ENCODE measurements around the gene ZNF829.

The ZNF829 gene

GRCh38 chr19:36915992-36916830 lies at the start of gene ZNF829, which contains the start of gene ZNF568:
Gene ZNF829 (minus strand): TSS chr19:36916291. CDS start chr19:36915167, 1,124 bp downstream.
Gene ZNF568 (plus strand): TSS chr19:36916332. CDS start chr19:36922771, 6,439 bp downstream.
- DNase-seq (ENCODE audit: low spot score): peak; percentile 91

- DNase-seq (ENCODE audit: low spot score): no peak
Observed at GRCh38 chr19:36963280-36963679, 47.2 kb upstream of the ZNF829 start.

DNA sequence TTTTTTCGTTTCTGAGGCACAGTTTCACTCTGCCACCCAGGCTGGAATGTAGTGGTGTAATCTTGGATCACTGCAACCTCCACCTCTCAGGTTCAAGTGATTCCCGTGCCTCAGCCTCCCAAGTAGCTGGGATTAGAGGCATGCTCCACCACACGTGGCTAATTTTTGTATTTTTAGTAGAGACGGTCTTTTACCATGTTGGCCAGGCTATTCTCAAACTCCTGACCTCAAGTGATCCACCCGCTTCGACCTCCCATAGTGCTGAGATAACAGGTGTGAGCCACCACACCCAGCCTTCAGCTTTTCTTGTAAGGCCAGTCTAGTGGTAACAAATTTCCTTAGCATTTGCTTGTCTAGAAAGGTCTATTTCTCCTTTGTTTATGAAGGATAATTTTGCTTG lies 46.3 kb upstream of the ZNF829 start:
- no peak for DNase-seq (ENCODE audit: low spot score)

- no peak for DNase-seq (ENCODE audit: low spot score)
Observed at GRCh38 chr19:36950335-36951119, 34.4 kb upstream of the ZNF829 start.

DNA sequence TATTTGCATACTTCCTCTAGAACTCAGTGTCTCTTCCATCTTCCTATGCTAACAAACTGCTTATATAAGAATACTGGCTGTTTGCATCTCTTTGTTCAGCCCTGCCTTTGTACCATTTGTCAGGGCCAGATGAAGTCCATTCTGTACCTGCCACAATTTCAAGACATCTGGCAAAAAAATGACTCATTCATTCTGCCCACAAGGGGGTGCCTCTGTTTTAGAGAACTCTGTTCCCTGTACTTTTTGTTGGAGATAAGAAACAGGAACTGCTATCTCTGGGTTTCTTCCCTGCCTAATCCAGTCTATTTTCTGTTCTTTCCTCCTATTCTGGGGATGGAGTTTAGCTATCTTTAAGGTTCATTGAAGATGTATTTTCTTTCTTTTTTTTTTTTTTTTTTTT lies 23.1 kb upstream of the ZNF829 start:
- no peak for DNase-seq (ENCODE audit: low spot score)

- no peak for DNase-seq (ENCODE audit: low spot score)
Observed at GRCh38 chr19:36931684-36932083, 15.6 kb upstream of the ZNF829 start.

- no peak for DNase-seq (ENCODE audit: low spot score)
Observed at GRCh38 chr19:36918090-36918489, 2.0 kb upstream of the ZNF829 start.

DNA sequence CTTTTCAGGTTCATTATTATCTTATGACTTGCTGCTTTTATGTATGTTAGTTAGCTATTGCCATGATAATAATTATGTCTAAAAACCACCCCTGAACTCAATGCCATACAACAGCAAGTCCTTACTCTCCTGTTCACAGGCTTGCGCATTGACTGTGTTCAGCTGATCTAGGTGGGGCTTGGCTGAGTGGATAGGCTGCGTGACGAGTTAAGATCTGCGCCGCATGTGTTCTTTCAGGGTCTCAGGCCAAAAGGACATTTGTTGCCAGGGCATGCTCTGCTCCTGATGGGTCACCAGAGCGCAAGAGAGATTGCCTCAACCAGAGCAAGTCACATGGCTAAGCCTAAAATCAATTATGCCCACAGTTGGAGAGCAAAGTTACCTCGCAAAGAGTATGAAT lies 900 bp upstream of the ZNF829 start:
- DNase-seq (ENCODE audit: low spot score): peak; percentile 38

DNA sequence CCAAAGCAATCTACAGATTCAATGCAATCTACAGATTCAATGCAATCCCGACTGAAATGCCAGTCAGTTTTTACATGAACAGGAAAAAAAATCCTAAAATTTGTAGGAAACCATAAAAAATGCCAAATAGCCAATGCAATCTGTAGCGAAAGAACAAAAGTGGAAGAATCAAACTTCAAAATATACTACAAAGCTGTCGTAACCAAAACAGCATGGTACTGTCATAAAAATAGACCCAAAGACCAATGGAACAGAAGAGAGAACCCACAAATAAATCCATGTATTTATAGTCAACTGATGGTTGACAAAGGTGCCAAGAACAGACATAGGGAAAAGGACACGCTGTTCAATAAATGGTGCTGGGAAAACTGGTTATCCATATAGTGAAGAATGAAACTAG lies 17.7 kb downstream of the ZNF829 start:
- DNase-seq (ENCODE audit: low spot score): no peak

DNA sequence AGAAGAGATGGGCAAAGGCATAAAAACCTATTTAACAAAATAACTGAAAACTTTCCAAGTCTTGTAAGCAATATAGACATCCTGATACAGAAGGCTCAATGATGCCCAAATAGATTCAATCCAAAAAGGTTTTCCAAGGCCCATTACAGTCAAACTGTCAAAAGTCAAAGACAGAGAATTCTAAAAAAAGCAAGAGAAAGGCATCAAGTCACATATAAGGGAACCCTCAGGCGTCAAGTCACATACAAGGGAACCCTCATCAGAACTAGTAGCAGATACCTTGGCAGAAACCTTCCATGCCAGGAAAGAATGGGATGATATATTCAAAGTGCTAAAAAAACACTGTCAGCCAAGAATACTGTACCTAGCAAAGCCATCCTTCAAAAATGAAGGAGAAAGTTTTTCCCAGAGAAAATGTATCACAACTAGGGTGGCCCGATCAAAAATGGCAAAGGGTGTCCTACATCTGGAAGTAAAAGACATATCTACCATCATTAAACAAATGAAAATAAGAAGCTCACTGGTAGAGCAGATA lies 21.2 kb downstream of the ZNF829 start:
- DNase-seq (ENCODE audit: low spot score): no peak

DNA sequence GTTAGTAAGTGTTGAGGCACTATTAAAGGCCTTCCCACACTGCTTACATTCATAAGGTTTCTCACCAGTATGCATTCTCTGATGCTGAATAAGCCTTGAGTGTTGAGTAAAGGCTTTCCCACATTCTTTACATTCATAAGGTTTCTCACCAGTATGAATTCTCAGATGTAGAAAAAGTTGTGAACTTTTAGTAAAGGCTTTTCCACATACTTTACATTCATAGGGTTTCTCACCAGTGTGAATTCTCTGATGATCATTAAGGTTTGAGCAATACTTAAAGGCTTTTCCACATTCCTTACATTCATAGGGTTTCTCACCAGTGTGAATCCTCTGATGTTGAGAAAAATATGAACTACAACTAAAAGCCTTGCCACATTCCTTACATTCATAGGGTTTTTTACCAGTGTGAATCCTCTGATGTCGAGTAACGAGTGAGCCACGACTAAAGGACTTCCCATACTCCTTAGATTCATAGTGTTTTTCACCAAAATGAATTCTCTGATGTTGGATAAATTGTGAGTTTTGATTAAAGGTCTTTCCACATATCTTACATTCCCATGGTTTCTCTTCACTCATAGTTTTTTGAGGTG lies 24.2 kb downstream of the ZNF829 start:
- no peak for DNase-seq (ENCODE audit: low spot score)

GRCh38 chr19:36876993-36877938 lies 38.8 kb downstream of the ZNF829 start:
- DNase-seq (ENCODE audit: low spot score): no peak

DNA sequence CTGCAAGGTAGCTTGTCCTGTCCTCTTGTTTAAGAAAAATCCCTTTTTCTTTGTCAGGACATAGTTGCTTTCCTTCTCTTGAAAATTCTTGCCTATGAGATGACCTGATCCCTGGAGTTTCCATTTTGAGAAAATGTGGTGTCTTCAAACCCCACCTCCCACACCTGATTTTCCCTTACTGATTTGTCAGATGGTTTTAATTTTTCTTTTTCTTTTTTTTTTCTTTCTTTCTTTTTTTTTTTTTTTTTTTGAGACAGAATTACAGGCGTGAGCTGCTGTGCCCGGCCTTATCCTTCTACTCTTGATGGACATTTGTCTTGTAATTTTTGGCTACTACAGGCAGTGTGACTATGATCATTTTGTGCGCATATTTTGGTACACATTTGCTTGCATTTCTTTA lies 64.2 kb downstream of the ZNF829 start:
- DNase-seq (ENCODE audit: low spot score): no peak

DNA sequence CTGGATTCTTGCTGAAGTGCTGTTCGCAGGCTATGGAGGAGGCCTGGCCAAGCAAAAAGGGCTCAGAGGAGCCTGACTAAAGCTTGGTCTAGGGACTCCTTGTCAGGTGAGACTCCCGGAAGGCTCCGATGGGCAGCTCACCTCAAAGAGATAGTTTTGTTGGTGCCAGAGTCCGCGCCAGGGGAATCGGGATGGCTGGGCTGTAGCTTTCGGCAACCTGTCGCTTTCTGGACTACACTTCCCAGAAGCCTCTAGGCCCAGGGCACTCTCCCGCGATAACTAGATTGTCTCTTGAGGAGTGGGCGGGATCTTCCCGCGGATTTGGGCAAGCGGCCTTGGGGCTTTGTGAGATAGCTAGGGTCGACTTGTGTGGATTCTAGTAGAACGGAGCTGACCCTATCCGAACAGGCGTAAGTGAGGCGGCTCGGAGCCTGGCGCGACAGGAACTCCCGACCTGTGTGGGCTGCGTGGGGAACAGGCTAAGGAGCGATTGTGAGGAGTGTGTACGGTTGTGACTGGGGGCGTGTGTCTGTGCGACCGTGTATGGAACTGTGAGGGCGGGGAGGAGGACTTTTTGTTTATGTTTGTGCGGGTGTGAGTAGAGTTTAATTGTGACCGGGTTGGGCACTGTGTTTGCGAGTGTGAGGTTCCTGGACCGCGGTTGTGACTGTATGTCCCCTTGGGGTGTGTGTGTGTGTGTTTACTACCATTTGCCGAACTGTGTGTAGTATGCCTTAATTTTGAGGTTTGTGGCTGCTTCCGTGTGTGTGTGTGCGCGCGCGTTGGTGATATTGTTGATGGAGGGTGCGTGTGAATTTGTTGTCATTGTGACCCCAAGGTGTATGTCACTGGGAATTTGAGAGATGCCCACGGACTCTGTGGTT lies 65.3 kb downstream of the ZNF829 start, which contains the start of gene ZNF345:
TSS of gene ZNF345 (plus strand) at position 318 of the 884 bp plus-strand sequence. CDS start 25,955 bp downstream, outside the sequence.
- DNase-seq (ENCODE audit: low spot score): peak; percentile 96

DNA sequence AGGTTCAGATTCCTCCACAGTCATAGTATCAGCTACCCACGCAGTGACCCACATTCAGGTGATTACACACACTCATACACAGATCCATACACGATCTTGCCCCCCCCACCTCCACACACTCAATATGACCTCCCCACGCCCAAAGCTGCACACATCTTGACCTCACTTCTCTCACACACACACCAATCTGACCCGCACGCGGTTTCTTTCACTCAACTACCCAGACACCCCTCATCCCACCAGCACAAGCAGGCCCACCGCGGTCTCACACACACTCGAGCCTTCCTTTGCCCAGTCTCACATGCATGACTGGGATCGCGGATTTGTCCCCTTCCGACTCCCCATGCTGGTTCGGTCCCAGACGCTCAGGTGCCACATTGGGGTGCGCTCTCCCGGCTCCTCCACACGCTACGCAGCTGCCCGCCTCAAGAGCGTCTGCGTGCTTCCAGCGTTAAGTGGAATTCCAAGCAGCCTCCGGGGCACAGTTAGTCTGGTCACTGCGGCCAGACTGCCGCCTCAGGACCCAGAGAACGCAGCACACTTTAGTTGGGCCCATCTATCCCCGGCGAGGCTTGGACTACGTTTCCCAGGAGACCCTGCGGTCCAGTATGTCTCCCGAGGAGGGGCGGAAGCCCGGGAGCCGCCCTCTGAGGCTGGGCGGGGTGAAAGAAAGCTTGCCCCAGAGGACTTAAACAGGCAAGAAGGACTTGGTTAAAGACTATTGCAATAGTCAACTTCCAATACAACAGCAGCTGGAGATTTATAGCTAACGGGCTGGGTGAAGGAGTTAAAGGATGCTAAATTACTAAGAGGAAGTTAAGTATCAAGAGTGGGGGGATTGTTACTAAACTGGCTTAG lies 66.2 kb downstream of the ZNF829 start:
- DNase-seq (ENCODE audit: low spot score): peak; percentile 94

GRCh38 chr19:36847968-36848367 lies 68.1 kb downstream of the ZNF829 start:
- no peak for DNase-seq (ENCODE audit: low spot score)

DNA sequence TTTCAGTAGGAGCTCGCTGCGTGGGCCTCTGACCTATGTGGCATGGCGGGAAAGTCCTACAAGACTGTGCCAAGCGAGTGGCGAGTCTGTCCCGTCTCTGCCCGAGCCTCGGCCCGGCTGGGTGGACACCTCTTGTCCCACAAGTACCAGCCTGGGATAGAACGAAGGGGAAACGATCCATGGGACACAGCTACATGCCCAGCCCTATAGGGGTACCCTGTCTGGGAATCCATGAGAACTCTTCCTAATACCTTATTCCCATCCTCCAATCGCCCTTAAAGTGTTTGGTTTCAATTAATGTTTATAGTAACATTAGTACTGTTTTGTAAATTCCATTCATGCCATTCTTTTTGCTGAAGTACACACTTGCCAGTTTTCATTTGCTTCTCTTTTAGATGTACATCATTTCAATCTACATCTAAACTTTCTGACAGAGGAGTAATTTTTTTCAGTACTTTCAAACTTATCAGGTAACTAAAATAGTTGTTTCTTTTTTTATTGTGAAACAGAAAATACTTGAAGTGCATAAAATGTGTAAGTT lies 77.2 kb downstream of the ZNF829 start:
- no peak for DNase-seq (ENCODE audit: low spot score)
